Neuronal stem cell (in vitro differentiated cells): ENCODE measurements around the gene APEH.
A peak's percentile ranks its signal among the peaks of the same experiment; 100 is the strongest.

Experiments used
- DNase-seq: peaks from one replicate; pipeline ENCODE4 v3.0.0-alpha.2; 2013; ENCODE audit warnings: low spot score
- H2AFZ ChIP-seq: one replicate; pipeline ENCODE4 v1.6.1; 2013; ENCODE audit warnings: mild to moderate bottlenecking, low read length, inconsistent platforms
- H2AK5ac ChIP-seq: 2 replicates; pipeline ENCODE4 v1.6.1; 2013; ENCODE audit warnings: low read depth, mild to moderate bottlenecking, inconsistent platforms, low read length, moderate library complexity, mixed read lengths
- H2BK120ac ChIP-seq: 2 replicates; pipeline ENCODE4 v1.6.1; 2013; ENCODE audit warnings: low read depth, mild to moderate bottlenecking, inconsistent platforms, low read length, moderate library complexity, mixed read lengths
- H2BK12ac ChIP-seq: one replicate; pipeline ENCODE4 v1.6.1; 2013; ENCODE audit warnings: low read length, inconsistent platforms
- H2BK15ac ChIP-seq: 2 replicates; pipeline ENCODE4 v1.6.1; 2013; ENCODE audit warnings: mild to moderate bottlenecking, low read length, inconsistent platforms, mixed read lengths
- H2BK5ac ChIP-seq: one replicate; pipeline ENCODE4 v1.6.1; 2013; ENCODE audit warnings: inconsistent platforms, mild to moderate bottlenecking, low read length, moderate library complexity
- H3K14ac ChIP-seq: one replicate; pipeline ENCODE4 v1.6.1; 2013; ENCODE audit warnings: low read length, inconsistent platforms
- H3K18ac ChIP-seq: 2 replicates; pipeline ENCODE4 v1.6.1; 2013; ENCODE audit warnings: low read length, inconsistent platforms
- H3K23ac ChIP-seq: 2 replicates; pipeline ENCODE4 v1.6.1; 2013; ENCODE audit warnings: low read depth, mild to moderate bottlenecking, mixed read lengths, low read length, inconsistent platforms; ENCODE audit not compliant: poor library complexity
- H3K27ac ChIP-seq: replicated peaks from 3 replicates; pipeline ENCODE4 v1.5.1; 2013; ENCODE audit warnings: low read length, inconsistent platforms
- H3K27me3 ChIP-seq, 3 experiments: 2 replicates each; pipeline ENCODE4 v1.6.1; 2013; ENCODE audit warnings: low read length in 3 of 3, mild to moderate bottlenecking in 2 of 3, inconsistent platforms in 1 of 3, low read depth in 1 of 3, mixed read lengths in 1 of 3, moderate library complexity in 1 of 3; ENCODE audit not compliant: control insufficient read depth in 3 of 3, insufficient read depth in 3 of 3
- H3K36me3 ChIP-seq, 2 donors: replicated peaks in 1 of 2; 2 replicates each; pipeline ENCODE4 v1.6.1; 2013; ENCODE audit warnings: low read length in 2 of 2; ENCODE audit not compliant: control insufficient read depth in 2 of 2, insufficient read depth in 2 of 2
- H3K4ac ChIP-seq: 2 replicates; pipeline ENCODE4 v1.6.1; 2013; ENCODE audit warnings: inconsistent platforms, mild to moderate bottlenecking, low read length, moderate library complexity
- H3K4me1 ChIP-seq, 2 donors: 1 replicate in 1 of 2; 2 replicates in 1 of 2; pipeline ENCODE4 v1.6.1; 2013; ENCODE audit warnings: low read length in 2 of 2, low read depth in 1 of 2; ENCODE audit not compliant: control insufficient read depth in 2 of 2, insufficient read depth in 1 of 2
- H3K4me2 ChIP-seq: one replicate; pipeline ENCODE4 v1.6.1; 2013; ENCODE audit warnings: mild to moderate bottlenecking, low read length, inconsistent platforms; ENCODE audit not compliant: insufficient read depth, poor library complexity, severe bottlenecking
- H3K4me3 ChIP-seq, 2 donors: 2 replicates each; pipeline ENCODE4 v1.5.1; 2013; ENCODE audit warnings: low read length in 2 of 2, mild to moderate bottlenecking in 2 of 2, inconsistent platforms in 1 of 2, moderate library complexity in 1 of 2
- H3K79me1 ChIP-seq: one replicate; pipeline ENCODE4 v1.6.1; 2013; ENCODE audit warnings: low read depth, mild to moderate bottlenecking, inconsistent platforms, low read length, moderate library complexity
- H3K9ac ChIP-seq: one replicate; pipeline ENCODE4 v1.6.1; 2013; ENCODE audit warnings: mild to moderate bottlenecking, low read depth, low read length, inconsistent platforms; ENCODE audit not compliant: poor library complexity
- H3K9me3 ChIP-seq, 2 donors: replicated peaks in 1 of 2; 2 replicates each; pipeline versions ENCODE3 to v1.6.1; 2013; ENCODE audit warnings: low read length in 2 of 2, mild to moderate bottlenecking in 2 of 2, inconsistent platforms in 1 of 2, low read depth in 1 of 2, mixed read lengths in 1 of 2, moderate library complexity in 1 of 2; ENCODE audit not compliant: control insufficient read depth in 2 of 2, insufficient read depth in 1 of 2
- H4K8ac ChIP-seq: one replicate; pipeline ENCODE4 v1.6.1; 2013; ENCODE audit warnings: low read depth, mild to moderate bottlenecking, inconsistent platforms, low read length, moderate library complexity
- H4K91ac ChIP-seq: one replicate; pipeline ENCODE4 v1.6.1; 2013; ENCODE audit warnings: low read length, low read depth, mild to moderate bottlenecking, inconsistent platforms; ENCODE audit not compliant: poor library complexity
- WGBS, 2 donors: extraction: QIAGEN DNeasy Blood & Tissue Kit; methylation state at CpG; one replicate each; pipeline ENCODE4 v1.1.7; 2013; ENCODE audit warnings: missing lambda C conversion rate in 2 of 2, mixed read lengths in 1 of 2; ENCODE audit not compliant: insufficient read length in 2 of 2, insufficient replicate concordance in 1 of 2; ENCODE audit errors: extremely low coverage in 2 of 2; 5-methylcytosine and 5-hydroxymethylcytosine counted together

The APEH gene

GRCh38 chr3:49723296-49723627 is 49.1 kb downstream of the APEH start:
- H4K91ac ChIP-seq = no peak overlapping the region
- peak overlapping the region; percentile 98 for H3K23ac ChIP-seq
- peak overlapping the region; percentile 57 for H3K14ac ChIP-seq
- peaks cover 0 to 1% (median 0%) of the 10 kb centered on the region in 3 experiments for H3K27me3 ChIP-seq
- no peak overlapping the region for H2BK12ac ChIP-seq
- peaks cover 0 to 3% of the 10 kb centered on the region in 2 donors for H3K9me3 ChIP-seq
- DNase-seq = no peak
- peak overlapping the region; percentile 19 for H2BK5ac ChIP-seq
- H4K8ac ChIP-seq = no peak overlapping the region
- peaks cover 33% of the 10 kb centered on the region for H3K79me1 ChIP-seq
- H2AK5ac ChIP-seq = peak overlapping the region; percentile 96
- WGBS, 2 donors = no CpG with 5 or more reads among the region's 20 CpGs
- H2BK120ac ChIP-seq = no peak overlapping the region
- H3K18ac ChIP-seq = peak overlapping the region; percentile 92
- peak overlapping the region; percentile 93 for H2AFZ ChIP-seq
- H3K4me1 ChIP-seq = peaks cover 14 to 16% of the 10 kb centered on the region in 2 donors
- peak overlapping the region; percentile 33 for H3K27ac ChIP-seq
- peak overlapping the region; percentile 96 for H3K9ac ChIP-seq
- peaks cover 45 to 78% of the 10 kb centered on the region in 2 donors for H3K36me3 ChIP-seq
- no peak overlapping the region for H3K4ac ChIP-seq
- H2BK15ac ChIP-seq = no peak overlapping the region
- peak overlapping the region; percentile 90 for H3K4me2 ChIP-seq
- peak overlapping the region; percentile 80 to 97 for H3K4me3 ChIP-seq

GRCh38 chr3:49723628-49724551 is 49.7 kb downstream of the APEH start, which contains the start of gene GMPPB:
TSS of gene GMPPB (minus strand) at chr3:49723951. CDS start at chr3:49723726, 225 bp downstream.
- no peak within 1 kb of the TSS for H2BK12ac ChIP-seq
- no peak within 1 kb of the TSS for H2BK120ac ChIP-seq
- peak within 1 kb of the TSS; percentile 75 for H3K27ac ChIP-seq
- H3K9me3 ChIP-seq = no peaks in the 10 kb centered on the region
- peak within 1 kb of the TSS; percentile 19 for H2BK5ac ChIP-seq
- H3K79me1 ChIP-seq = peaks cover 27% of the 10 kb centered on the region
- peaks cover 0 to 1% (median 0%) of the 10 kb centered on the region in 3 experiments for H3K27me3 ChIP-seq
- no peak within 1 kb of the TSS for H4K91ac ChIP-seq
- peak within 1 kb of the TSS; percentile 93 for H2AFZ ChIP-seq
- H3K4ac ChIP-seq = no peak within 1 kb of the TSS
- H2AK5ac ChIP-seq = peak within 1 kb of the TSS; percentile 96
- H3K4me2 ChIP-seq = peak within 1 kb of the TSS; percentile 90
- H3K14ac ChIP-seq = peak within 1 kb of the TSS; percentile 57
- H3K36me3 ChIP-seq = peaks cover 45 to 75% of the 10 kb centered on the region in 2 donors
- peak within 1 kb of the TSS; percentile 80 to 97 for H3K4me3 ChIP-seq
- no peak within 1 kb of the TSS for H2BK15ac ChIP-seq
- H3K4me1 ChIP-seq = peaks cover 12 to 14% of the 10 kb centered on the region in 2 donors
- peak; percentile 94 for DNase-seq
- H4K8ac ChIP-seq = peak within 1 kb of the TSS; percentile 89
- no CpG with 5 or more reads among the region's 102 CpGs for WGBS, 2 donors
- peak within 1 kb of the TSS; percentile 96 for H3K9ac ChIP-seq
- peak within 1 kb of the TSS; percentile 92 for H3K18ac ChIP-seq
- H3K23ac ChIP-seq = peak within 1 kb of the TSS; percentile 98

GRCh38 chr3:49724586-49724985 is 50.4 kb downstream of the APEH start:
- Histone ChIP-seq H4K8ac (peak overlapping the region; percentile 89), H2AK5ac (peak overlapping the region; percentile 83), H3K27me3 (peaks cover 0 to 1% (median 0%) of the 10 kb centered on the region in 3 experiments), H3K14ac (no peak overlapping the region), H2BK12ac (no peak overlapping the region), H3K79me1 (peaks cover 25% of the 10 kb centered on the region), H3K18ac (no peak overlapping the region), H2BK120ac (no peak overlapping the region), H2BK15ac (no peak overlapping the region), H3K4me1 (peaks cover 9 to 14% of the 10 kb centered on the region in 2 donors), H3K9ac (no peak overlapping the region), H3K4ac (no peak overlapping the region), H3K9me3 (no peaks in the 10 kb centered on the region), H3K4me3 (peak overlapping the region in 1 of 2 donors; percentile 80), H2AFZ (peak overlapping the region; percentile 92), H3K23ac (no peak overlapping the region), H3K36me3 (peaks cover 45 to 75% of the 10 kb centered on the region in 2 donors), H3K4me2 (peak overlapping the region; percentile 89), H2BK5ac (no peak overlapping the region), H4K91ac (no peak overlapping the region), H3K27ac (peak overlapping the region; percentile 75)
- WGBS, 2 donors = no CpG with 5 or more reads among the region's 6 CpGs
- DNase-seq = no peak
